Keratinocyte (primary cell): Measurements from ENCODE around the gene TMEM229B. TPM values are rescaled to one million over a fixed set of nuclear protein-coding genes. Genes with fewer than 3 reads are reported as not detected.

Experiments
- DNase-seq: peaks from one replicate; pipeline ENCODE4 v3.0.0-alpha.2; 2011; ENCODE audit warnings: low read depth, missing footprints, low spot score
- FAIRE-seq: peaks from 2 replicates; lab custom pipeline; 2011; peaks lifted over from hg19 to GRCh38; lab: Jason Lieb, UNC
- H2AFZ ChIP-seq: 2 replicates; pipeline ENCODE4 v1.6.0; 2012; ENCODE audit warnings: low read length, control low read depth, inconsistent platforms; ENCODE audit not compliant: control insufficient read depth
- H3K27ac ChIP-seq: 2 replicates; pipeline ENCODE4 v1.5.1; 2011; ENCODE audit warnings: low read length; ENCODE audit not compliant: control insufficient read depth, insufficient read depth
- H3K27me3 ChIP-seq: 3 replicates; pipeline ENCODE4 v1.6.0; 2011; ENCODE audit warnings: low read length; ENCODE audit not compliant: control insufficient read depth, insufficient read depth; ENCODE audit errors: extremely low read depth
- H3K36me3 ChIP-seq, 2 experiments: 2 replicates in 1 of 2; 3 replicates in 1 of 2; pipeline ENCODE4 v1.5.1; 2011; ENCODE audit warnings: low read length in 2 of 2, mild to moderate bottlenecking in 1 of 2; ENCODE audit not compliant: control insufficient read depth in 2 of 2, insufficient read depth in 2 of 2; ENCODE audit errors: extremely low read depth in 1 of 2
- H3K4me1 ChIP-seq: 3 replicates; pipeline ENCODE4 v1.5.1; 2011; ENCODE audit warnings: low read length; ENCODE audit not compliant: control insufficient read depth, insufficient read depth; ENCODE audit errors: extremely low read depth
- H3K4me2 ChIP-seq: 3 replicates; pipeline ENCODE4 v1.6.0; 2011; ENCODE audit warnings: low read depth, low read length; ENCODE audit not compliant: control insufficient read depth, insufficient read depth; ENCODE audit errors: extremely low read depth
- H3K4me3 ChIP-seq, 3 experiments: fragments of 200-600 bp in 1 of 3; sonication (generic) in 1 of 3; 2 replicates in 2 of 3; 3 replicates in 1 of 3; pipeline ENCODE4 v1.5.1; 2011 to 2016; ENCODE audit warnings: low read length in 3 of 3, mild to moderate bottlenecking in 3 of 3, control low read depth in 2 of 3, inconsistent platforms in 1 of 3, low read depth in 1 of 3, mixed read lengths in 1 of 3, mixed run types in 1 of 3, moderate library complexity in 1 of 3; ENCODE audit not compliant: control insufficient read depth in 2 of 3, insufficient read depth in 2 of 3; ENCODE audit errors: extremely low read depth in 1 of 3
- H3K79me2 ChIP-seq: 2 replicates; pipeline ENCODE4 v1.6.0; 2012; ENCODE audit warnings: low read length; ENCODE audit not compliant: control insufficient read depth, insufficient read depth
- H3K9ac ChIP-seq: 3 replicates; pipeline ENCODE4 v1.6.0; 2011; ENCODE audit warnings: low read length; ENCODE audit not compliant: control insufficient read depth, insufficient read depth; ENCODE audit errors: extremely low read depth
- H3K9me1 ChIP-seq: 3 replicates; pipeline ENCODE4 v1.6.0; 2011; ENCODE audit warnings: low read length; ENCODE audit not compliant: control insufficient read depth, insufficient read depth; ENCODE audit errors: extremely low read depth
- H3K9me3 ChIP-seq: 2 replicates; pipeline ENCODE4 v1.5.1; 2012; ENCODE audit warnings: low read depth, low read length; ENCODE audit not compliant: control insufficient read depth
- H4K20me1 ChIP-seq: 3 replicates; pipeline ENCODE4 v1.6.0; 2011; ENCODE audit warnings: low read length; ENCODE audit not compliant: control insufficient read depth, insufficient read depth; ENCODE audit errors: extremely low read depth
- EZH2 ChIP-seq: IDR thresholded peaks from one replicate; pipeline ENCODE4 v1.6.1; 2012; ENCODE audit warnings: inconsistent platforms, mild to moderate bottlenecking, low read length, moderate library complexity
- dilution Hi-C: fragments of 300-500 bp; cut with MboI; formaldehyde crosslinking; loops from one replicate; pipeline ENCODE4 v1.7.0; 2020; ENCODE audit warnings: low sequenced_read_pairs; ENCODE audit not compliant: extremely low pct_ligation_motif_present
- polyA plus RNA-seq, 5 experiments: library from polyadenylated mRNA; depleted of rRNA in 3 of 5; stranded (reverse) in 3 of 5; stranded (forward) in 1 of 5; unstranded in 1 of 5; fragments of >200 nt; gene quantifications; 1 replicate in 1 of 5; 2 replicates in 3 of 5; 3 replicates in 1 of 5; pipeline versions ENCODE4 v1.2.1 to v1.2.3, GENCODE V29; 2011 to 2012; ENCODE audit warnings: missing spikeins in 2 of 5, low read depth in 1 of 5, low replicate concordance in 1 of 5
- TF ChIP-seq, protein P1 (sequence below), 3 experiments: IDR thresholded peaks in 1 of 3; conservative IDR thresholded peaks in 1 of 3; optimal IDR thresholded peaks in 1 of 3; 2 replicates in 2 of 3; 3 replicates in 1 of 3; pipeline versions ENCODE3 to v1.5.1; 2011; ENCODE audit warnings: low read length in 3 of 3, mild to moderate bottlenecking in 3 of 3, moderate library complexity in 2 of 3, control low read depth in 1 of 3, inconsistent platforms in 1 of 3; ENCODE audit not compliant: insufficient read depth in 2 of 3; ENCODE audit errors: extremely low read depth in 1 of 3

The TMEM229B gene
- polyA plus RNA-seq, 1 donor (not counting 4 experiments of a cell fraction or from before 2014, with no cell fraction given): 1.0 TPM

DNA sequence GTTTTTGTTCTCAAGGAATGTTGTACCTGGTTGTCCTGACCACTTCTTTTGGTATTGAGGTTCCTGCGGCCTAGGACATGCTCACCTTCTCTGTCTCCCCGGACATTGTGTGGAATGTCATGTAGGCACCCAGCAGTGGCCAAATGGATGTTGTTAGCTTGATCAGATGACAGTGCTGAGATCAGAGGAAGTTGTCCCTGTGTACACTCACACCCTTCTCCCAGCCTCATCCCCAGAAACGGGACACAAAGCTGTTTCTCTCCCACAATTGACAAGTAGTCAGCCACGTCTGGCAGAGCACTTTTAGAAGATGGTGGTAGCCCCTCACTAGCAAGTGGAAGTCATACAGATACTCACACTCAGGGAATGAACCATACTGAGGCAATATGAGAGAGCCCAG lies 47.6 kb upstream of the TMEM229B start:
- dilution Hi-C loops: no loop called here
- no peak for FAIRE-seq
- H2AFZ ChIP-seq: no peak overlapping the region

DNA sequence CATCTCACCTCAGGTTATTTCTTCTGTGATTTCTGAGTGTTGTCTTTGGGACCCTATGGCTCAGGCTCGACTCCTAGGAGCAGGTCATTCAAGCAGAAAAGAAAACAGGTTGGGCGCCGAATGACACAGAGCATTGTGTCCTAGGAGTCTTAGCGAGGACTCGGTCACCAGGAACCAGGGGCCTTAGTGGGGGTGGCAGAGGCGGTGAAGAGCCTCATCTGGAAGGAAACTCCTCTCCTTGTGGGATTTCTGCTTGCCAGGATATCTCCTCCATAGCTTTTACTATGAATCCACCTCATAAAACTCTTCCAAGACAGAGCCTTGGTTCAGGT lies 45.2 kb upstream of the TMEM229B start:
- peaks cover 0 to 5% of the 10 kb centered on the region in 2 experiments for H3K36me3 ChIP-seq
- no peaks in the 10 kb centered on the region for H4K20me1 ChIP-seq
- H2AFZ ChIP-seq: peak overlapping the region; percentile 41
- no peaks in the 10 kb centered on the region for H3K27me3 ChIP-seq
- H3K4me2 ChIP-seq: peak overlapping the region; percentile 75
- H3K9ac ChIP-seq: peak overlapping the region; percentile 59
- dilution Hi-C loops: no loop called here
- peak overlapping the region; percentile 43 to 66 (median 62) for H3K4me3 ChIP-seq
- peaks cover 10% of the 10 kb centered on the region for H3K4me1 ChIP-seq
- DNase-seq (no peak), FAIRE-seq (no peak)
- H3K27ac ChIP-seq: no peak overlapping the region
- TF ChIP-seq, protein P1, sequence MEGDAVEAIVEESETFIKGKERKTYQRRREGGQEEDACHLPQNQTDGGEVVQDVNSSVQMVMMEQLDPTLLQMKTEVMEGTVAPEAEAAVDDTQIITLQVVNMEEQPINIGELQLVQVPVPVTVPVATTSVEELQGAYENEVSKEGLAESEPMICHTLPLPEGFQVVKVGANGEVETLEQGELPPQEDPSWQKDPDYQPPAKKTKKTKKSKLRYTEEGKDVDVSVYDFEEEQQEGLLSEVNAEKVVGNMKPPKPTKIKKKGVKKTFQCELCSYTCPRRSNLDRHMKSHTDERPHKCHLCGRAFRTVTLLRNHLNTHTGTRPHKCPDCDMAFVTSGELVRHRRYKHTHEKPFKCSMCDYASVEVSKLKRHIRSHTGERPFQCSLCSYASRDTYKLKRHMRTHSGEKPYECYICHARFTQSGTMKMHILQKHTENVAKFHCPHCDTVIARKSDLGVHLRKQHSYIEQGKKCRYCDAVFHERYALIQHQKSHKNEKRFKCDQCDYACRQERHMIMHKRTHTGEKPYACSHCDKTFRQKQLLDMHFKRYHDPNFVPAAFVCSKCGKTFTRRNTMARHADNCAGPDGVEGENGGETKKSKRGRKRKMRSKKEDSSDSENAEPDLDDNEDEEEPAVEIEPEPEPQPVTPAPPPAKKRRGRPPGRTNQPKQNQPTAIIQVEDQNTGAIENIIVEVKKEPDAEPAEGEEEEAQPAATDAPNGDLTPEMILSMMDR (optimal IDR thresholded peaks at IDR 0.05 in 1 of 3, IDR thresholded peaks at IDR 0.05 in 1 of 3, conservative IDR thresholded peaks at IDR 0.05 in 1 of 3; ENCODE audit: extremely low read depth in 1 of 3, insufficient read depth in 2 of 3, low read length in 3 of 3): no peak
- no peak for TF ChIP-seq EZH2
- no peaks in the 10 kb centered on the region for H3K79me2 ChIP-seq
- H3K9me3 ChIP-seq: no peaks in the 10 kb centered on the region
- H3K9me1 ChIP-seq: no peaks in the 10 kb centered on the region

More for the DNA sequence above, 47.6 kb upstream of the TMEM229B start:
- no peaks in the 10 kb centered on the region for H3K79me2 ChIP-seq
- no peaks in the 10 kb centered on the region for H4K20me1 ChIP-seq
- H3K27ac ChIP-seq: no peak overlapping the region
- H3K9me3 ChIP-seq: no peaks in the 10 kb centered on the region
- TF ChIP-seq, protein P1 (optimal IDR thresholded peaks at IDR 0.05 in 1 of 3, IDR thresholded peaks at IDR 0.05 in 1 of 3, conservative IDR thresholded peaks at IDR 0.05 in 1 of 3; ENCODE audit: extremely low read depth in 1 of 3, insufficient read depth in 2 of 3, low read length in 3 of 3): no peak
- no peak for TF ChIP-seq EZH2
- H3K27me3 ChIP-seq: no peaks in the 10 kb centered on the region
- H3K9ac ChIP-seq: no peak overlapping the region
- no peaks in the 10 kb centered on the region for H3K9me1 ChIP-seq
- H3K4me2 ChIP-seq: no peak overlapping the region
- peaks cover 0 to 5% of the 10 kb centered on the region in 2 experiments for H3K36me3 ChIP-seq
- peaks cover 11% of the 10 kb centered on the region for H3K4me1 ChIP-seq
- H3K4me3 ChIP-seq: no peak overlapping the region
- DNase-seq: no peak
